ENCODE data around the gene KRTAP17-1. TPM values are rescaled to one million over a fixed set of nuclear protein-coding genes. Genes with fewer than 3 reads are reported as not detected.

Gene KRTAP17-1
- total RNA-seq, 3 donors from 2014 or later: not detected

GRCh38 chr17:41325126-41325525, 9.6 kb upstream of the KRTAP17-1 start:
- H3K36me3 Mint-ChIP-seq (ENCODE audit: insufficient read depth): no peaks in the 10 kb centered on the region
- H3K4me3 Mint-ChIP-seq: no peak overlapping the region
- no peaks in the 10 kb centered on the region for H3K27me3 Mint-ChIP-seq (ENCODE audit: low read depth)

DNA sequence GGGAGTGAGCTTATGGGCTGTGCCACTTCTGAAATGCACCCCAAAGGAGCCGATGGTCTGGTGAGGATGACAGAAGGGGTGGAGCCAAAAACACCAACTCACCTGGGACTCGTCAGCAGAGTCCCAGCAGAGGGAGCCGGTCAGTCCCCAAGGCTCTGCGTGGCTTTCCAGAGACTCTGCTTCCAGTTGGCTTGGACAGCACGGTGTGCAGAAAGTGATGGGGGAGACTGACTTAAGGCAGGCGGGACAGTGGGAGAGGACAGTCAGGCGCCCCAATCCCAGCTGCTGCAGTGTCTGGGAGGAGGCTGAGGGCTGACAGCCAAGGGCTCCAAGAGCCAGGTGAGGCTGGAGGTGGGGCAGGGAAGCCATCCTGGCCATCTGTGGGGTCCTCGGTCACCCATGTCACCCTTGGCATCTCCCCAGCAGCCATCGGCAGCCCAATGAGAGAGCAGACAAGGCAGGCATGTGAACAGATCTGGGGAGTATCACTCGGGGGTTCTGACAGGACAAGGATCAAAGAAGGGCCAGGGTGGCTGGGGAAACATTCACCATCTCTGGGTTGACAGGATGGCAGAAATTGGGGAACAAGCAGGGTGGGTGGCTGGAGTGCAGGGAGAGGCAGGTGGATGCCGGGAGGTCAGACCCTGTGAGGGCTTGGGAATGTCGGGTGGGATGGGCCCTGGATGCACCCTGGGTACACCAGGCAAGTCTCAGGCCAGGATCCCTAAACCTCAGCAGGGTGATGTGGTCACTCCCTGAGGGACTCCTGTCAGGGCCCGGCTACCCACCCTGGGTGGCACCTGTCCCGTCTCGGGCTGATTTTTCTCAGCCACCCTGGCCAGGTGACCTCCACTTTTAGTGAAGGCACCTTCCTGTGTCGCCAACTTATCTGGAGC, 8.9 kb upstream of the KRTAP17-1 start:
- Mint-ChIP-seq H3K36me3 (ENCODE audit: insufficient read depth) (no peaks in the 10 kb centered on the region), H3K9me3 (peaks cover 8% of the 10 kb centered on the region), H3K4me3 (no peak overlapping the region), H3K27me3 (ENCODE audit: low read depth) (no peaks in the 10 kb centered on the region), H3K4me1 (ENCODE audit: low read depth) (peaks cover 59% of the 10 kb centered on the region)
- DNase-seq (no peak), ATAC-seq (no peak)

More at GRCh38 chr17:41325126-41325525, 9.6 kb upstream of the KRTAP17-1 start:
- peaks cover 1% of the 10 kb centered on the region for H3K9me3 Mint-ChIP-seq
- ATAC-seq: no peak
- no peak for DNase-seq
- peaks cover 59% of the 10 kb centered on the region for H3K4me1 Mint-ChIP-seq (ENCODE audit: low read depth)

GRCh38 chr17:41322903-41323895, 7.7 kb upstream of the KRTAP17-1 start:
- Mint-ChIP-seq H3K4me3 (no peak overlapping the region), H3K9me3 (peaks cover 14% of the 10 kb centered on the region), H3K27me3 (ENCODE audit: low read depth) (peaks cover 2% of the 10 kb centered on the region), H3K36me3 (ENCODE audit: insufficient read depth) (no peaks in the 10 kb centered on the region), H3K4me1 (ENCODE audit: low read depth) (peaks cover 53% of the 10 kb centered on the region)
- ATAC-seq: no peak
- DNase-seq: no peak

DNA sequence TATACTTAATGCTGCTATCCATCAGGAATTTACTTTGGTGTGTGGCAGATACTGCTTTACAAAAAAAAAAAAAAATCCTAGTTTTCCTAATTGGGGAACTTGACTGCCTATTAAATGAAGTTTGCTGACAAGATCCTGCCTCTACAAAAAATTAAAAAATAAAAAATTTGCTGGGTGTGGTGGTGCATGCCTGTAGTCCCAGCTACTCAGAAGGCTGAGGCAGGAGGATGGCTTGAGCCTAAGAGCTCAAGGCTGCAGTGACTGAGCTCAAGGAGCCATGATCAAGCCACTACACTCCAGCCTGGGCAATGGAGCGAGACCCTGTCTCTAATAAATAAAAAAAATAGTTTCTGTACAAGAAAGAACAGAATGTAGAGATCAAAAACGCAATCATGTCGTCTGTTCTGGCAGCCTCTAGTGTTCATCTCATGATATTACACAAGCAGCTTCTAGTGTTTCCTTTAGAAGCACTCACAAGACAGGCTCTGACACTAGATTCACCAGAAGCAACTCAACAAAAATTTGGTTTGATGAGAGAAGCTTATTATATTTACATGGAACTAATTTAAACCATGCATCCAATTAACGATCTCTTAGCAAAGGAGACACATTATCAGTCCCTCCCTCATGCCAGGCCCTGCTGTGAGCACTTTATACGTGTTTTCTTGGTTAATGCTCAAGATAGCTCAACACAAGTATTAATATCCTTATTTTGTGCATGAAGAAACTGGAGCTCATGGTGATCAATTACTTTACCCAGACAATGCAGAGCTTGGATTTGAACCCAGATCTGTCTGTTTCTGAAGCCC, 6.8 kb upstream of the KRTAP17-1 start:
- DNase-seq (no peak), ATAC-seq (peak in 1 of 2 donors; percentile 67)
- Mint-ChIP-seq H3K27me3 (ENCODE audit: low read depth) (peaks cover 3% of the 10 kb centered on the region), H3K4me3 (no peak overlapping the region), H3K4me1 (ENCODE audit: low read depth) (peaks cover 50% of the 10 kb centered on the region), H3K36me3 (ENCODE audit: insufficient read depth) (no peaks in the 10 kb centered on the region), H3K9me3 (peaks cover 14% of the 10 kb centered on the region)

DNA sequence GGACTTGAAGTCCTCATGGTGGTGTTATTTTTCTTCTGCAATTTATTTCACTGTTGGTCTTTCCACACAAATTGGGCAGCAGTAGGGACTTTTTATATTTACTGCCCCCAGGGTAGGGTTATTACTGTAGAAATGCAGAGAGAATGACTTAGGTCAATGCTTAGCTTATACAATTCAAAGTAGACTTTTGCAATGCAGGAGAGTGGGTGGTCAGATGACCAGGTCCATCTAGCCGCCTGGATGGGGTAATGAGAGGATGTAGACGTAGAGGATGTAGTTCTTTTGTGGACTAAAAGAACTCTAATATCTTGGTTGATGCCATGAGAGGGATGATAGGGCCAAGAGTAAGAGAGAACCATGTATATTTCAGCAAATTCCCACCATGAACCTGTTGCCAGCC, 2.7 kb upstream of the KRTAP17-1 start:
- Mint-ChIP-seq H3K9me3 (peaks cover 14% of the 10 kb centered on the region), H3K4me3 (no peak overlapping the region), H3K36me3 (ENCODE audit: insufficient read depth) (no peaks in the 10 kb centered on the region), H3K4me1 (ENCODE audit: low read depth) (peaks cover 17% of the 10 kb centered on the region), H3K27me3 (ENCODE audit: low read depth) (peaks cover 3% of the 10 kb centered on the region)
- DNase-seq: no peak
- no peak for ATAC-seq

- H3K4me1 Mint-ChIP-seq (ENCODE audit: low read depth): peaks cover 9% of the 10 kb centered on the region
- ATAC-seq: no peak
- no peak overlapping the region for H3K4me3 Mint-ChIP-seq
- H3K27me3 Mint-ChIP-seq (ENCODE audit: low read depth): peaks cover 3% of the 10 kb centered on the region
- H3K36me3 Mint-ChIP-seq (ENCODE audit: insufficient read depth): no peaks in the 10 kb centered on the region
- H3K9me3 Mint-ChIP-seq: peaks cover 14% of the 10 kb centered on the region
- DNase-seq: no peak
These were observed 420 bp upstream of the KRTAP17-1 start for GRCh38 chr17:41315814-41316445.

DNA sequence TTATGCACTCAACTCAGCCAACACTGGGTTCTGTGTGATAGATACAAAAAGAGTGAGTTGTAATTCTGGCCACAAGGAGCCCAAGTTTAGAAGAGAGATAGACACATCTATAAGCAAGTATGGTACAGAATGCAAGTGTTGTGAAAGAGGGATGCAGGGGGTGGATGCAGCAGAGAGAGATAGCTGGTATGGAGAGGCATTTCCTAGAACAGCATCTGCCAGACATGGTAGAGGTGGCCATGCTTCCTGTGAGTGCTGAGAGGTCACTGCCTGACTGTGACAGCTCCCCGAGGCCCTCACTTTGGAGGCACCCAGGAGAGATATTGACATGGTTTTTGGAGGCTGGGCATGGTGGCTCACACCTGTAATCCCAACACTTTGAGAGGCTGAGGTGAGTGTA, 4.4 kb downstream of the KRTAP17-1 start:
- Mint-ChIP-seq H3K27me3 (ENCODE audit: low read depth) (no peaks in the 10 kb centered on the region), H3K9me3 (no peaks in the 10 kb centered on the region)
- ATAC-seq: no peak

GRCh38 chr17:41308918-41309359, 6.6 kb downstream of the KRTAP17-1 start, which contains the start of gene KRTAP16-1:
KRTAP16-1 (minus strand) TSS chr17:41309309; CDS start chr17:41309253, 56 bp downstream.
- peak within 1 kb of the TSS; percentile 74 for H3K4me3 Mint-ChIP-seq
- peaks cover 55% of the 10 kb centered on the region for H3K4me1 Mint-ChIP-seq (ENCODE audit: low read depth)
- ATAC-seq (peak; percentile 65 to 67), DNase-seq (peak; percentile 28)
- no peaks in the 10 kb centered on the region for H3K27me3 Mint-ChIP-seq (ENCODE audit: low read depth)
- no peaks in the 10 kb centered on the region for H3K9me3 Mint-ChIP-seq
- H3K36me3 Mint-ChIP-seq (ENCODE audit: insufficient read depth): no peaks in the 10 kb centered on the region

More for the DNA sequence above, 4.4 kb downstream of the KRTAP17-1 start:
- DNase-seq: no peak
- Mint-ChIP-seq H3K4me3 (no peak overlapping the region), H3K4me1 (ENCODE audit: low read depth) (peaks cover 55% of the 10 kb centered on the region), H3K36me3 (ENCODE audit: insufficient read depth) (no peaks in the 10 kb centered on the region)

GRCh38 chr17:41308251-41308917, 7.1 kb downstream of the KRTAP17-1 start:
- H3K9me3 Mint-ChIP-seq: no peaks in the 10 kb centered on the region
- no peaks in the 10 kb centered on the region for H3K36me3 Mint-ChIP-seq (ENCODE audit: insufficient read depth)
- H3K27me3 Mint-ChIP-seq (ENCODE audit: low read depth): no peaks in the 10 kb centered on the region
- H3K4me1 Mint-ChIP-seq (ENCODE audit: low read depth): peaks cover 55% of the 10 kb centered on the region
- H3K4me3 Mint-ChIP-seq: peak overlapping the region; percentile 74
- DNase-seq: peak; percentile 40
- peak; percentile 65 to 71 for ATAC-seq

DNA sequence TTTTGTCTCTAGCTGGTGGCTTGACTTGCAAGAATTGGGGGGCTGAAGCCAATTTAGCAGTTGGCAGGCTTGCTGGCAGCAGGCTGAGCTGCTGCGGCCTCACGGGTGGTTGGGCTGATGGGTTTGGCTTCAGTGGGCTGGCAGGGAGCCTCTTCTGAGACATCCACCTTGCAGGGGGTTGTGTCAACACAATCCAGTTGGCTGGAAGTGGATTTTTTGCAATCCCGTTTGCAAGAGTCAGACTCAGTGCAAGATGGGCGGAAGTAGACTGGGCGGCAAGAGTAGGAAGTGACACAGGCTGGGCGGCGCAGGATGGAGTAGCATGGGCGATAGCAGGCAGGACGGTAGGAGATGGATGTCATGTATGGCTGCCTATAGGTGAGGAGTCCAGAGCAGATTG, 7.9 kb downstream of the KRTAP17-1 start:
- ATAC-seq: no peak
- Mint-ChIP-seq H3K4me1 (ENCODE audit: low read depth) (peaks cover 55% of the 10 kb centered on the region), H3K9me3 (no peaks in the 10 kb centered on the region), H3K27me3 (ENCODE audit: low read depth) (no peaks in the 10 kb centered on the region), H3K4me3 (peak overlapping the region; percentile 74), H3K36me3 (ENCODE audit: insufficient read depth) (no peaks in the 10 kb centered on the region)
- DNase-seq: no peak

DNA sequence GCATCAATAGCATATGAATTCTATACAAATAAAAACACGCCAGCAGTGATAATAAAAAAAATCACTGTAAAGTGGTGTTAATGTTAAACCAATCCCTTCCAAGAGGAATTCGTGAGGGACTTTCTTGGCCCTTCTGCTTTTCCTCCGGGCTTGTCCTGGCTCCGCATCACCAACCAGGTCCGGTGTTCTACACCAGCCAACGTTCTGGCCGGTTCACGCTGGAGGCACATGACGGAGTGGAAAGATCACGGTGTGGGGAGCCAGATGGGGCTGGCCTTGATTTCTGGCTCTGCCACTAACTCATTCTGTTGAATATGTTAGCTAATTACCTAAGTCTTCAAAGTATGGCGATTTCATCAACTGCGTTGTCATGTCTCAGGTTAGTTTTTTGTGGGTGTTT, 11.4 kb downstream of the KRTAP17-1 start:
- Mint-ChIP-seq H3K9me3 (peaks cover 8% of the 10 kb centered on the region), H3K27me3 (ENCODE audit: low read depth) (no peaks in the 10 kb centered on the region), H3K36me3 (ENCODE audit: insufficient read depth) (no peaks in the 10 kb centered on the region), H3K4me1 (ENCODE audit: low read depth) (peaks cover 39% of the 10 kb centered on the region), H3K4me3 (no peak overlapping the region)
- no peak for ATAC-seq
- DNase-seq: no peak

DNA sequence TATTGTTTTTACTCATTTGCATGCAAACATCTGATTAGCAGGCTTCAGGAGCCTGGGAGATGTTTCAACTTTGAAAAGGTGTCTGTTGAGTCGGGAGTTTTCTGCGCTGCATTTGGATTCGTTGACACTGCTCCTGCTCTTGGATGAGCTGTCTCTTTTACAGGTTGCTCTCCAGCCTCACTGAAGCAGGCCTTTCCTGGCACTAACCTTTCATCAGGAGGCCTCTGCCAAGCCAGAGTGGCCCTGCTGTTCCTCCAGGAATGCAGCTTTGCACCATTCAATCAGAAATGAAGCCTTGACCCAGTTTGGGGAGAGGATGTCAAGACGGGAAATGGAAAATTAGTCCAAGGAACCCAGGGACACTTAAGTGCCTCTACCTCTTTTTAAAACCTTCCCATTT, 12.5 kb downstream of the KRTAP17-1 start:
- Mint-ChIP-seq H3K4me1 (ENCODE audit: low read depth) (peaks cover 28% of the 10 kb centered on the region), H3K9me3 (peaks cover 8% of the 10 kb centered on the region), H3K27me3 (ENCODE audit: low read depth) (no peaks in the 10 kb centered on the region), H3K36me3 (ENCODE audit: insufficient read depth) (no peaks in the 10 kb centered on the region), H3K4me3 (no peak overlapping the region)
- no peak for DNase-seq
- ATAC-seq: no peak

Measured in activated T-cell treated with anti-CD3 and anti-CD28 coated beads, Interleukin-2, amount 50 U/mL, for 4 hours (primary cell).